Endothelial cell of coronary artery (primary cell): ENCODE measurements around the gene MEGF6. TPM values are rescaled to one million over a fixed set of nuclear protein-coding genes. Genes with fewer than 3 reads are reported as not detected.

Experiments
- total RNA-seq: library from RNA; depleted of rRNA; stranded (reverse); fragments of >200 nt; gene quantifications from 2 replicates; pipeline ENCODE4 v1.2.3, GENCODE V29; 2014

Gene MEGF6
- total RNA-seq = 29.1 and 57.8 TPM in 2 replicates

GRCh38 chr1:3611170-3612019 lies at the start of gene MEGF6:
Gene MEGF6, minus strand, starts transcription at chr1:3611508. Its CDS starts 240 bp downstream, at chr1:3611268.

GRCh38 chr1:3651930-3652547 lies 40.7 kb upstream of the MEGF6 start, which contains the start of gene TP73:
Gene TP73, plus strand, starts transcription at chr1:3652516. Its CDS starts 29,850 bp downstream, at chr1:3682366.

GRCh38 chr1:3649342-3650247 lies 38.3 kb upstream of the MEGF6 start, which contains the start of gene WRAP73:
Gene WRAP73, minus strand, starts transcription at chr1:3650103. Its CDS starts 104 bp downstream, at chr1:3649999.

GRCh38 chr1:3624200-3625136 lies 13.2 kb upstream of the MEGF6 start, which contains the start of gene TPRG1L:
Gene TPRG1L, plus strand, starts transcription at chr1:3625015. Its CDS starts 58 bp downstream, at chr1:3625073.

GRCh38 chr1:3453891-3454810 lies 157.2 kb downstream of the MEGF6 start, which contains the start of gene ARHGEF16:
Gene ARHGEF16, plus strand, starts transcription at chr1:3454665. Its CDS starts 8,420 bp downstream, at chr1:3463085.

Other genes starting within 250 kb of the MEGF6 start
- gene ARHGEF16, start 156.8 kb downstream of the MEGF6 start, total RNA-seq = 0.09 and 0.19 TPM in 2 replicates
- gene TPRG1L, start 13.5 kb upstream of the MEGF6 start, total RNA-seq = 26.3 and 28.5 TPM in 2 replicates
- 19.3 and 20.3 TPM in 2 replicates for gene WRAP73, start 38.6 kb upstream of the MEGF6 start, total RNA-seq
- 0.19 TPM in 1 of 2 replicates, not detected in the other for gene TP73, start 41.0 kb upstream of the MEGF6 start, total RNA-seq
- not detected in 2 replicates for gene CCDC27, start 140.9 kb upstream of the MEGF6 start, total RNA-seq
- 1.0 and 1.2 TPM in 2 replicates for gene SMIM1, start 161.2 kb upstream of the MEGF6 start, total RNA-seq
- 25.8 and 31.9 TPM in 2 replicates for gene LRRC47, start 185.0 kb upstream of the MEGF6 start, total RNA-seq
- gene CEP104, start 245.7 kb upstream of the MEGF6 start, total RNA-seq = 18.0 and 34.4 TPM in 2 replicates
- 8.0 and 10.9 TPM in 2 replicates for gene DFFB, start 246.0 kb upstream of the MEGF6 start, total RNA-seq